B cell (primary cell): ENCODE measurements around the gene CALN1. TPM values are rescaled to one million over a fixed set of nuclear protein-coding genes. Genes with fewer than 3 reads are reported as not detected.

Source experiments
- ATAC-seq: fragments of 200-7000 bp; cut with Tn5 transposase; one replicate; pipeline ENCODE4 v1.10.0; 2021; ENCODE audit warnings: low read depth, mild to moderate bottlenecking, moderate number of reproducible peaks, moderate library complexity
- CTCF ChIA-PET: fragments of 350-600 bp; sonication (Branson Sonifier 250); formaldehyde crosslinking; loops from one replicate; lab custom pipeline; 2021; ENCODE audit warnings: antibody characterized with exemption, inconsistent platforms; lab: Charles Lee
- POLR2A ChIA-PET: fragments of 350-600 bp; sonication (Branson Sonifier 250); formaldehyde crosslinking; loops from one replicate; lab custom pipeline; 2021; ENCODE audit warnings: antibody characterized with exemption; lab: Charles Lee
- DNase-seq: peaks from one replicate; pipeline ENCODE4 v3.0.0; 2013
- H2AFZ ChIP-seq: 2 replicates; pipeline ENCODE4 v1.6.1; 2012; ENCODE audit warnings: mild to moderate bottlenecking, low read depth, low read length; ENCODE audit not compliant: insufficient read depth, poor library complexity, severe bottlenecking
- H3K27ac ChIP-seq, 2 donors: 1 replicate in 1 of 2; 2 replicates in 1 of 2; pipeline ENCODE4 v1.5.1; 2012 to 2013; ENCODE audit warnings: low read length in 2 of 2, mild to moderate bottlenecking in 2 of 2, moderate library complexity in 1 of 2
- H3K27me3 ChIP-seq, 4 experiments: fragments of 200-600 bp in 1 of 4; sonication (generic) in 1 of 4; replicated peaks in 1 of 4; 1 replicate in 2 of 4; 2 replicates in 2 of 4; pipeline versions ENCODE4 v1.6.1 to v1.7.0; 2013 to 2016; ENCODE audit warnings: low read length in 3 of 4, mild to moderate bottlenecking in 2 of 4, mixed read lengths in 1 of 4, moderate library complexity in 1 of 4; ENCODE audit not compliant: insufficient read depth in 4 of 4, control insufficient read depth in 3 of 4; ENCODE audit errors: control extremely low read depth in 1 of 4
- H3K36me3 ChIP-seq, 2 experiments: replicated peaks in 1 of 2; 1 replicate in 1 of 2; 2 replicates in 1 of 2; pipeline versions ENCODE4 v1.6.1 to v1.7.1; 2013; ENCODE audit warnings: low read length in 1 of 2; ENCODE audit not compliant: insufficient read depth in 2 of 2, control insufficient read depth in 1 of 2; ENCODE audit errors: control extremely low read depth in 1 of 2, extremely low read depth in 1 of 2
- H3K4me1 ChIP-seq, 2 donors: fragments of 200-600 bp in 1 of 2; sonication (generic) in 1 of 2; 1 replicate in 1 of 2; 2 replicates in 1 of 2; pipeline versions ENCODE4 v1.5.1 to v1.6.1; 2013 to 2017; ENCODE audit warnings: low read length in 2 of 2; ENCODE audit not compliant: control insufficient read depth in 2 of 2, insufficient read depth in 2 of 2
- H3K4me2 ChIP-seq: replicated peaks from 2 replicates; pipeline ENCODE3; 2012; ENCODE audit warnings: mild to moderate bottlenecking, low read depth, low read length; ENCODE audit not compliant: poor library complexity, severe bottlenecking
- H3K4me3 ChIP-seq, 5 experiments: fragments of 200-600 bp in 1 of 5; sonication (generic) in 1 of 5; 1 replicate in 3 of 5; 2 replicates in 2 of 5; pipeline versions ENCODE4 v1.5.1 to v1.7.0; 2011 to 2016; ENCODE audit warnings: low read length in 4 of 5, mild to moderate bottlenecking in 4 of 5, low read depth in 2 of 5, control low read depth in 1 of 5, moderate library complexity in 1 of 5; ENCODE audit not compliant: insufficient read depth in 1 of 5; ENCODE audit errors: control extremely low read depth in 1 of 5, extremely low read depth in 1 of 5
- H3K79me2 ChIP-seq: fragments of 200-600 bp; sonication (generic); one replicate; pipeline ENCODE4 v1.6.0; 2016; ENCODE audit warnings: low read length; ENCODE audit not compliant: control insufficient read depth, insufficient read depth
- H3K9ac ChIP-seq: fragments of 200-600 bp; sonication (generic); 2 replicates; pipeline ENCODE4 v1.6.1; 2017; ENCODE audit warnings: mild to moderate bottlenecking, low read length, moderate library complexity
- H3K9me3 ChIP-seq, 3 donors: one replicate each; pipeline versions ENCODE4 v1.6.1 to v1.7.1; 2013; ENCODE audit warnings: low read length in 2 of 3; ENCODE audit not compliant: control insufficient read depth in 2 of 3, insufficient read depth in 1 of 3; ENCODE audit errors: control extremely low read depth in 1 of 3
- H4K20me1 ChIP-seq: 2 replicates; pipeline ENCODE4 v1.6.0; 2012; ENCODE audit warnings: mild to moderate bottlenecking, low read length; ENCODE audit not compliant: insufficient read depth, control insufficient read depth, poor library complexity, severe bottlenecking
- H3K27ac Mint-ChIP-seq: one replicate; pipeline ENCODE4 v1.8.0; 2021; ENCODE audit warnings: mixed read lengths
- H3K27me3 Mint-ChIP-seq: one replicate; pipeline ENCODE4 v1.8.0; 2021; ENCODE audit warnings: mixed read lengths
- H3K4me1 Mint-ChIP-seq: one replicate; pipeline ENCODE4 v1.8.0; 2021; ENCODE audit warnings: mixed read lengths
- H3K4me3 Mint-ChIP-seq: one replicate; pipeline ENCODE4 v1.8.0; 2021; ENCODE audit warnings: mixed read lengths
- H3K9me3 Mint-ChIP-seq: one replicate; pipeline ENCODE4 v1.8.0; 2022; ENCODE audit warnings: mixed read lengths; ENCODE audit not compliant: insufficient read depth
- EZH2 ChIP-seq: IDR thresholded peaks from 2 replicates; pipeline ENCODE4 v1.6.1; 2012; ENCODE audit warnings: borderline replicate concordance, low read depth, mild to moderate bottlenecking, moderate library complexity, low read length; ENCODE audit not compliant: insufficient read depth, poor library complexity, severe bottlenecking
- WGBS: methylation state at CpG from one replicate; pipeline ENCODE4 v1.1.5; 2013; ENCODE audit warnings: missing lambda C conversion rate; ENCODE audit not compliant: insufficient coverage; 5-methylcytosine and 5-hydroxymethylcytosine counted together
- intact Hi-C: fragments of 100-400 bp; cut with micrococcal nuclease; formaldehyde crosslinking; loops from one replicate; pipeline ENCODE4 v1.10.0; 2022
- polyA plus RNA-seq: library from polyadenylated mRNA; depleted of rRNA; stranded (reverse); fragments of >200 nt; gene quantifications from 2 replicates; pipeline ENCODE4 v1.2.3, GENCODE V29; 2012
- total RNA-seq, 2 donors: library from RNA; stranded (reverse); fragments of 120-200 nt in 1 of 2; gene quantifications; 1 replicate in 1 of 2; 2 replicates in 1 of 2; pipeline versions ENCODE4 v1.2.3 to v1.2.4, GENCODE V29; 2013 to 2022
- TF ChIP-seq, protein P1 (sequence below): fragments of 200-600 bp; IDR thresholded peaks from one replicate; pipeline ENCODE4 v1.8.0; 2022; ENCODE audit warnings: antibody characterized with exemption, mild to moderate bottlenecking

CALN1 gene
- total and polyA plus RNA-seq, 2 donors (not counting 1 experiment from before 2014, with no cell fraction given), result not detected

DNA sequence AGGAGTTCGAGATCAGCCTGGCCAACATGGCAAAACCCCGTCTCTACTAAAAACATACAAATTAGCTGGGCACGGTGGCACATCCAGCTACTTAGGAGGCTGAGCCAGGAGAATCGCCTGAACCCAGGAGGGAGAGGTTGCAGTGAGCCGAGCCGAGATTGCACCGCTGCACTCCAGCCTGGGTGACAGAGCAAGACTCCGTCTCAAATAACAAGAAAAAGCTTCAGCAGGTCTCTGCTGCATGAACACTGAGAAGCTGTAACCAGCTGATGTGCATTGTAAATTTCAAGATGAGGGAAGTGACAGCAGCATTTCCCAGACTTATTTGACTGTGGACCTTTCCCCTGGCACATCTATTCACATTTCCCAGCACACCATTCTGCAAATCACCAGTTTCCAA is 222.0 kb downstream of the CALN1 start:
- Histone ChIP-seq H3K4me3 (no peak overlapping the region), H3K27ac (no peak overlapping the region), H4K20me1 (no peaks in the 10 kb centered on the region), H3K9ac (no peak overlapping the region), H3K36me3 (no peaks in the 10 kb centered on the region), H3K27me3 (no peaks in the 10 kb centered on the region), H3K4me1 (no peaks in the 10 kb centered on the region), H2AFZ (no peak overlapping the region), H3K79me2 (no peaks in the 10 kb centered on the region), H3K9me3 (peaks cover 0 to under 1% (median 0%) of the 10 kb centered on the region in 3 donors), H3K4me2 (no peak overlapping the region)
- CTCF ChIA-PET, result no interaction called here
- POLR2A ChIA-PET, result no interaction called here
- Mint-ChIP-seq H3K27ac (no peak overlapping the region), H3K4me1 (no peaks in the 10 kb centered on the region), H3K9me3 (no peaks in the 10 kb centered on the region), H3K27me3 (no peaks in the 10 kb centered on the region), H3K4me3 (no peak overlapping the region)
- WGBS, result 93% methylated on average over 6 of the region's 8 CpGs
- no peak for TF ChIP-seq EZH2
- TF ChIP-seq, protein P1, sequence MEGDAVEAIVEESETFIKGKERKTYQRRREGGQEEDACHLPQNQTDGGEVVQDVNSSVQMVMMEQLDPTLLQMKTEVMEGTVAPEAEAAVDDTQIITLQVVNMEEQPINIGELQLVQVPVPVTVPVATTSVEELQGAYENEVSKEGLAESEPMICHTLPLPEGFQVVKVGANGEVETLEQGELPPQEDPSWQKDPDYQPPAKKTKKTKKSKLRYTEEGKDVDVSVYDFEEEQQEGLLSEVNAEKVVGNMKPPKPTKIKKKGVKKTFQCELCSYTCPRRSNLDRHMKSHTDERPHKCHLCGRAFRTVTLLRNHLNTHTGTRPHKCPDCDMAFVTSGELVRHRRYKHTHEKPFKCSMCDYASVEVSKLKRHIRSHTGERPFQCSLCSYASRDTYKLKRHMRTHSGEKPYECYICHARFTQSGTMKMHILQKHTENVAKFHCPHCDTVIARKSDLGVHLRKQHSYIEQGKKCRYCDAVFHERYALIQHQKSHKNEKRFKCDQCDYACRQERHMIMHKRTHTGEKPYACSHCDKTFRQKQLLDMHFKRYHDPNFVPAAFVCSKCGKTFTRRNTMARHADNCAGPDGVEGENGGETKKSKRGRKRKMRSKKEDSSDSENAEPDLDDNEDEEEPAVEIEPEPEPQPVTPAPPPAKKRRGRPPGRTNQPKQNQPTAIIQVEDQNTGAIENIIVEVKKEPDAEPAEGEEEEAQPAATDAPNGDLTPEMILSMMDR, result no peak
- no peak for ATAC-seq
- intact Hi-C loops, result no loop called here
- DNase-seq, result no peak

DNA sequence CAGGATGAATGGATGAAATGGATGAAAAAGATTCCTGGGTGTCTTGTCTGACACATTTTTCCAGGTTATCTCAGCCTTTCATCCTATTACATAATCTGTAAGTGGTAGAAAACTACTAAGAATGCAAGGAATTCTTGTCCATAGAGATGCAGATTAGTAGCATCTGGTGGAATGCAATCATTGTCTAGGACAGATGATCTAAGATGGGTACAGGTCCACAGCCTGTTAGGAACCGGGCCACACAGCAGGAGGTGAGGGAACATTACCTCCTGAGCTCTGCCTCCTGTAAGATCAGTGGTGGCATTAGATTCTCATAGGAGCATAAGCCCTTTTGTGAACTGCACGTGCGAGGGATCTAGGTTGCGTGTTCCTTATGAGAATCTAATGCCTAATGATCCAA is 225.0 kb downstream of the CALN1 start:
- intact Hi-C loops, result no loop called here

More for the DNA sequence above, 225.0 kb downstream of the CALN1 start:
- 100% methylated on average over 1 of the region's 4 CpGs for WGBS
- TF ChIP-seq, protein P1, result no peak
- no peak for TF ChIP-seq EZH2
- ATAC-seq (no peak), DNase-seq (no peak)
- H3K27me3 ChIP-seq, result no peaks in the 10 kb centered on the region
- no peak overlapping the region for H2AFZ ChIP-seq
- Mint-ChIP-seq H3K27ac (no peak overlapping the region), H3K9me3 (no peaks in the 10 kb centered on the region), H3K27me3 (no peaks in the 10 kb centered on the region), H3K4me1 (no peaks in the 10 kb centered on the region), H3K4me3 (no peak overlapping the region)
- H3K4me2 ChIP-seq, result no peak overlapping the region
- no peaks in the 10 kb centered on the region for H3K4me1 ChIP-seq
- no peaks in the 10 kb centered on the region for H3K79me2 ChIP-seq
- CTCF ChIA-PET, result no interaction called here
- no peaks in the 10 kb centered on the region for H3K9me3 ChIP-seq
- POLR2A ChIA-PET, result no interaction called here
- H3K4me3 ChIP-seq, result no peak overlapping the region
- no peaks in the 10 kb centered on the region for H4K20me1 ChIP-seq
- no peak overlapping the region for H3K9ac ChIP-seq
- H3K36me3 ChIP-seq, result no peaks in the 10 kb centered on the region
- no peak overlapping the region for H3K27ac ChIP-seq
